GM19463 (cell line): Measurements from ENCODE around the gene IGSF11.
"Not testable (repeated sequence)": the region's sequence is repeated elsewhere in the genome, so short reads cannot be mapped to it uniquely, and the experiment has no call there.

Experiments used
- ATAC-seq: cut with Tn5 transposase; IDR thresholded peaks from one replicate; pipeline ENCODE4 v1.9.1; 2021; ENCODE audit warnings: mild to moderate bottlenecking, moderate library complexity; ENCODE audit not compliant: unreplicated experiment

IGSF11 gene, protein sequence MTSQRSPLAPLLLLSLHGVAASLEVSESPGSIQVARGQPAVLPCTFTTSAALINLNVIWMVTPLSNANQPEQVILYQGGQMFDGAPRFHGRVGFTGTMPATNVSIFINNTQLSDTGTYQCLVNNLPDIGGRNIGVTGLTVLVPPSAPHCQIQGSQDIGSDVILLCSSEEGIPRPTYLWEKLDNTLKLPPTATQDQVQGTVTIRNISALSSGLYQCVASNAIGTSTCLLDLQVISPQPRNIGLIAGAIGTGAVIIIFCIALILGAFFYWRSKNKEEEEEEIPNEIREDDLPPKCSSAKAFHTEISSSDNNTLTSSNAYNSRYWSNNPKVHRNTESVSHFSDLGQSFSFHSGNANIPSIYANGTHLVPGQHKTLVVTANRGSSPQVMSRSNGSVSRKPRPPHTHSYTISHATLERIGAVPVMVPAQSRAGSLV

GRCh38 chr3:119034256-119035013, at the start of gene IGSF11:
Gene IGSF11, minus strand, starts transcription at chr3:119034846. Its CDS starts 264 bp downstream, at chr3:119034582.
- peak; percentile 97 for ATAC-seq

GRCh38 chr3:119080364-119080763, 45.7 kb upstream of the IGSF11 start:
- no peak for ATAC-seq

DNA sequence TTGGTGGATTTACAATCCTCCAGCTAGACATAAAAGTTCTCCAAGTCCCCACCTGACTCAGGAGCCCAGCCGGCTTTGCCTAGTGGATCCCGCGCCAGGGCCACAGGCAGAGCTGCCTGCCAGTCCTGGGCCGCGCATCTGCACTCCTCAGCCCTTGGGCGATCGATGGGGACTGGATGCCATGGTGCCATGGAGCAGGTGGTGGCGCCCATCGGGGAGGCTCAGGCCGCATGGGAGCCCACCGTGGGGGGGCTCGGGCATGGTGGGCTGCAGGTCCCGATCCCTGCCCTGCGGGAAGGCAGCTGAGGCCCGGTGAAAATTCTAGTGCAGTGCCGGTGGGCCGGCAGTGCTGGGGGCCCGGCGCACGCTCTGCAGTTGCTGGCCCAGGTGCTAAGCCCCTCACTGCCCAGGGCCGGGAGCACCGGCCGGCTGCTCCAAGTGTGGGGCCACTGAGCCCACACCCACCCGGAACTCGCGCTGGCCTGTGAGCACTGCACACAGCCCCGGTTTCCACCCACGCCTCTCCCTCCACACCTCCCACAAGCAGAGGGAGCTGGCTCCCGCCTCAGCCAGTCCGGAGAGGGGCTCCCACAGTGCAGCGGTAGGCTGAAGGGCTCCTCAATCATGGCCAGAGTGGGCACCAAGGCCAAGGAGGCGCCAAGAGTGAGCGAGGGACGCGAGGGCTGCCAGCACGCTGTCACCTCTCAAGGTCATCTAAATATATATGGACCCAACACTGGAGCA, 38.8 kb upstream of the IGSF11 start:
- ATAC-seq: no peak

- ATAC-seq: not testable (repeated sequence)
These were observed 37.8 kb upstream of the IGSF11 start for GRCh38 chr3:119072451-119072850.

GRCh38 chr3:119069725-119070124, 35.1 kb upstream of the IGSF11 start:
- no peak for ATAC-seq

GRCh38 chr3:119063471-119063870, 28.8 kb upstream of the IGSF11 start:
- no peak for ATAC-seq

DNA sequence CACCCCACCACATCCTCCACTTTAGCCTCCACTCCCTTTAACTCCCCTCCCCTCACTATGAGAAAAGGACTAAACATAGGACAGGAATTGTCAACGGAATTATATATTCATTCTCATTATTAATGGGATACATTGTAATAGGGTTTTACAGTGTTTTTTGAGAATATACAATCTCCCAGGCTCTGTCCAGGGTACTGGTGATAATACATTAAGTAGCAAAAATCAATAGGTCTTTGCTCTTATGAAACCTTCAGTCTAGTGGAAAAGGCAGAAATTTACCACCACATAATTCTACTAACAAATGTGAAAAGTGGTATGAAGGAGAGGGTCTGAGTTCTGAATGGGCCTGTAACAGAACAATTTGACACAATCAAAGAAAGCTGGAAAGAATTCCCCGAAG, 28.2 kb upstream of the IGSF11 start:
- no peak for ATAC-seq

DNA sequence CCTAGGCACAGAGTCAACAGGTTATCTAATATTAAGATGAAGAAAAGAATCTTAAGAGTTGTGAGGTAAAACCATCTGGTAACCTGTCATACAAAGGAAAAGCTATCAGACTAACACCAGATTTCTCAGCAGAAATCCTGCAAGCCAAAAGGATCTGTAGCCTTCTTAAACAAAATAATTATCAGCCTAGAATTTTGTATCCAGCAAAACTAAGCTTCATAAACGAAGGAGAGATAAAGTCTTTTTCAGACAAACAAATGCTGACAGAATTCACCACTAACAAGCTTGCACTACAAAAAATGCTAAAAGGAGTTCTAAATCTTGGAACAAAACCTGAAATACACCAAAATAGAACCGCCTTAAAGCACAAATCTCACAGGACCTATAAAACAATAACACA, 9.9 kb upstream of the IGSF11 start:
- ATAC-seq: no peak

DNA sequence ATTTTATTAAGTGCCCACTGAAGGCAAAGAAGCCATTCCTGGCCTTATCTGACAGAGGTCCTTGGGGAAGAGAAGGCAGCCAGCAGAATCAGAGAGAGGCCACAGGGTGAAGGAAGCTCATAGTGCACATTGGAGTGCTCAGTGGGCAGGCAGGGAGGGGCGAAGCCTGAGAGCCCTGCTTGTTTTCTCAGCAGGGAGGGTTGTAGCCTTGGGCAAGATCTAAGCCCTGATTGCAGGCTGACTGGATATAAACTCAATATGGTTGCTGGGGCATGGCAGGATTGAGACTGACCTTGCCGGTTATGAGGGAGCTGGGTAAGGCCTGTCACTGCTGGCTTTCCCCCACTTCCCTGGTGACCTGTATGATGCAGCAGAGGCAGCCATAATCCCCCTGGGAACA, 7.5 kb upstream of the IGSF11 start:
- ATAC-seq: no peak

DNA sequence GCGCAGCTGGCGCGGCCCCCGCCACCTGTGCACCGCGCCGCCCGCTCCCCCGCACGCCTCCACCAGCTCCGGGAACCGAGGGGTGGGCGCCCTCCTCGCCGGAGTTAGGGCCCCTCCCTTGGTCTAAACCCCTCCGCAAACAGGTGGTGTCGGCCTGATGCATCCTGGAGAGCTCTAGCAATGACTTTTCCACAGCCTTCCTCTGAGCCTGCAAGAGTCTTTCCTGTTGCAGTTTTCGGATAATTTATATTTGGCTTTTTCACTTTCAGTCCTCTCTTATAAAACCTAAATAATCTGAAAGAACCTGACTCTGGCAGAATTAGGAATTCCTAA, 334 bp upstream of the IGSF11 start:
- ATAC-seq: no peak

GRCh38 chr3:119033393-119034255, 1.0 kb downstream of the IGSF11 start:
- ATAC-seq: no peak

DNA sequence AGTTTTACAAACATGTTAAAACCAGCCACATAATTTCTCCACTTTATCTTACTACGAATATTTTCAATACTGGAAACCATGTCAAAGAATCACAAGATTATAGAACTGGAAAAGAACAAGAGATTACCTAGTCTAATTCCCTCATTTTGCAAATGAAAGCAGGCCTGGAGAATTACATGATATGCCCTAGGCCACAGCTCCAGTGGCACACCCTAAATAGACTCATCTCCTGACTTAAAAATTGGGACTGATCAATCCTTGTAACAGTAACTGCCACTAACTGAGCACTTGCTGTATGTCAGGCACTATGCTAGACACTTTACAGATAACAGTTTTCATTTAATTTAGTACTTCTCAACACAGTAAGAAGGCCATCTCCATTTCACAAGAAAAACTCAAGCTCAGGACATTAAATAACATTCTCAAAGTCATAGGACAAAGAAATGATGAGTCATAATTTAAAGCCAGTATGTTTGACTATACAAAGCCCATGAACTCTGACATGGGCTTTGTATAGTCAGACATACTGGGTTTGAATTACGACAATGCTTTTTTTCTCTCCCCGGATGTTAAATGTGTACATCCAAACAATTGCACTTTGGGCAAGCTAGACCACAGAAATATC, 9.4 kb downstream of the IGSF11 start:
- ATAC-seq: no peak

DNA sequence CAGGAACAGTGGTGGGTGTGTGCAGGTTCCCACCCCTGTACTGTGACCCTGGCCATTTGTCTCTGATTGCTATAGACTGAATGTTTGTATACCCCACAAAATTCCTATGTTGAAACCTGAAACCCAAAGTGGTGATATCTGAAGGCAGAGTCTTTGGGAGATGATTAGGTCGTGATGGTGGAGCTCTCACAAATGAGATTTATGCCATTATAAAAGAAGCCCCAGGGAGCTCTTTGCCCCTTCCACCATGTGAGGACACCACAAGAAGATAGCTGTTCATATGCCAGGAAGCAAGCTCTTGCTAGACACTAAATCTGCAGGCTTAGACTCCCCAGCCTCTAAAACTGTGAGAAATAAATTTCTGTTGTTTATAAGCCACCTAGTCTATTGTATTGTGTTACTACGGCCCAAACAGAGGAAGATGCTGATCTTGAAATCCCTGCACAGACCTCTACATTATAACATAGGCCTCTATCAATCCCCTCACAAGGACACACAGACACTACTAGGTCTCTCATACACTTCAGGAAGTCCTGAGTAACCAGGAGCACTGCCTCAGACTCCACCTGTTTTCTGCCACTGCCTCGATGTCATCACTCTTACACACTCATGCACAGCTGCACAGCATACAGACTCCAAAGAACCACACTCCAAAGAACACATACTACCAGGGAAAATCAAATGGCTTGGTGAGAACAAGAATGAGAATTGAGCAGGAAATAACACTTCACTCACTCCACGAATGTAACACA, 14.7 kb downstream of the IGSF11 start:
- no peak for ATAC-seq

- no peak for ATAC-seq
These were observed 15.8 kb downstream of the IGSF11 start for GRCh38 chr3:119018690-119019463.

DNA sequence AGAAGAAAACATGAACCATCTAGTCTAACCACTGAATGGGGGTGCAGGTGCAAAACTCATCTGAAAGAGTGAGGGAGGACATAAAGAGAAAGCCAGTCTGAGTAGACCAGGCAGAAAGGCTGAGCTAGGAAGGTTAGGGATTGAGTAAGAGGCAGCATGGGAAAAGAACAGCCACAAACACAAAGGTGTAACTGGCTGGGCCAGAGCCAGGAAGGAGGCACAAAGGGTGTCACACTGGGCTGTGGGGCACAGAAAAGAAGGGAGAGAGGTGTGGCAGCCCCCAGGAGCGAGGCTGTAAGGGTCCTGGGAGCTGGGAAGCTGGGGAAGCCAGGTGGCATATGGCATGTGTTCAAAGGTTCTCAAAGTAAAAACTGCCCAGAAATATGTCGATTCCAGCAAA, 18.7 kb downstream of the IGSF11 start:
- no peak for ATAC-seq

DNA sequence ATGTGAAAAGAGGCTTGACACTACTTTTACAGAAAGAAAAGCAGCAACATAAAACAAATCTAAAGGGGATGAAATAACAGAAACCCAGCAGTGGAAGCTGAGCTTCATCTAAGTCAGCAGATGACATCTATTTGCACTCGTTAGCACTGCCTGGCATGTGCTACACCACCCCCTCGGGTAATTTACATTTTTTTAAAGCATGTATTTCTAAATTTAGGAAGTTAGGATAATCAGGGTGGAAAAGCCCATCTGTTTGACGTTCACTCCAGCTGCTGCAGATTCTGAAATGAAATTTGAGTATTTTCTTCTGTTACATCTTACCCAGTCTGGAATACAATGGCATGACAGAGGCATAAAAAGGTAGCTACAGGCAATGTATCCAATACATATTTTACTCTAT, 20.7 kb downstream of the IGSF11 start:
- ATAC-seq: no peak

DNA sequence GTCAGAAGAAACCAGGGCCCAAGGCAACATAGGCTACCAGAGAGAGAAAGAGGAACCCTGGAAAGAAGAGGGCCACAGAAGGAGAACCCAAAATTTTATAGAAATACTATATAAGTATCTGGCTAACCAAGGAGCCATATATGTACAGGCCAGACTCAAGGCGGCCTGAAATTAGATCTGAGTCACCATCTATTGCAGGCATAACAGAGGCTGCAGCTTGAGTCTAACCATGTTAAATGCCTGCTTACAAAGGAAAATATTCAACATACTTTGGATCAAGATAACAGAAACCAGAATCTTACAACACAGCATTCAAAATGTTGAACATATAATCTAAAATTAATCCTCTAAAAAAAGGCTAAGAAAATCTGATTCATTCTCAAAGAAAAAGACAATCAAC, 23.1 kb downstream of the IGSF11 start:
- no peak for ATAC-seq

DNA sequence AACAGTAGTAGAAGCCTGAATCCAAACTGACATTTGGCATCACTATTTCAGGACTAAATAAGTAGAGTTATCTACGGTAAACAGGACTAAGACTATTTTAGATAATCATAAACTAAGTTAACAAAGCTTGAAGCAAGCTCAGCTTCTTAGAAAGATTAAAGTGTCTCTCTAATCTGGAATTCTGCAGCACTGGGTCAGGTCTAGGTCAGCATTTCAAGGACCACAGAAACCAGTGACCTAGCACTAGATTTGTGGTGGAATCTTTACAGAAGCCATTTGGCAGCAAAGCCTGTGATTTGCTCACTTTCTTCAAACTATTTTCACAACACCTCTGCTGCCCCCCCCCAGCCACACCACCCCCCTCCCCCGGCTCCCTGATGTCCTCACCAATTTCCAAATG, 37.5 kb downstream of the IGSF11 start:
- ATAC-seq: no peak

GRCh38 chr3:118991775-118992174, 42.9 kb downstream of the IGSF11 start:
- no peak for ATAC-seq
